ENCODE measurements around the gene PGK1.
"Not testable (repeated sequence)": the region's sequence is repeated elsewhere in the genome, so short reads cannot be mapped to it uniquely, and the experiment has no call there.

Gene PGK1

DNA sequence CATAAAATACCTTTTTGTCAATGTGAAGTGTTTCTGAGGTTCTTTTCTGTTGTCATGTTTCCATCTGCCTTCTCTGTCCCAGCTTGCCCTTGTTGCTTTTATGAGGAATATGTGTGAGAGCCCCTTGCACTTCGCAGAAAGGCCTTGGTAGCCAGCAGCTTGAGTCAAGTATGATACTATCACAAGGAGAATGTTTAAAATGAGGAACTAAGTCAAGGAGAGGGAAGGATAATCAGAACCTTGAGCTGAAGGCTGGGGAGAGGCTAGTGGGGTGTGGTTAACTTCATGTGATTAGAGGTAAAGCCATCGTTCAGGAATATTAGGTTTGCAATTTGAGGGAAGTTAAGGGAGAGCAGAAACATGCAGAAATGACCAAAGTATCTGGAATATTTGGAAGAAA, 12.7 kb downstream of the PGK1 start:
- DNase-seq = no peak

GRCh38 chrX:78118628-78119027, 14.6 kb downstream of the PGK1 start:
- DNase-seq = no peak

DNA sequence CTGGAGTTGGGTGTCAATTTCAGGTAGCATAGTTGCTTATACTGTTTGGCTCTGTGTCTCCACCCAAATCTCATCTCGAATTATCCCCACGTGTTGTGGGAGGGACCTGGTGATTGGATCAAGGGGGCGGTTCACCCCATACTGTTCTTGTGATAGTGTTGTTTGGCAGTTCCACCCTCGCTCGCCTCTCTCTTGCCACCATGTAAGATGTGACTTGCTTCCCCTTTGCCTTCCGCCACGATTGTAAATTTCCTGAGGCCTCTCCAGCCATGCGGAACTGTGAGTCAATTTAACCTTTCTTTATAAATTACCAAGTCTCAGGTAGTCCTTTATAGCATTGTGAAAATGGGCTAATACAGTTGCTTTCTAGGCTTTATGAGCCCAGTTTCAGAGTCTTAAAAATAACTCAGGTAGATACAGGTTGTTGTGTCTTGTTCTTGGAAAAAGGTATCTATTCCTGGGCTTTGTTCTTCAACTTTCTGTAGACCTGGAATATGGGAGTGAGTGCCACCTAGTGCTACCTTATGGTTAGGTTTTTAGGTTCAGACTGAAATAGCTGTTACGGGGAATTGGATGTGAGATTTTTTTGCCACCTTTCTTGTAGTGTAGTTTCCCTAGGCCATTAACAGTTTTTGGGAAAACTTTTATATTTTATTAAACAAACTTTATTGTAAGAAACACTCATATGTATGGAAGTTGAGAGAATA, 15.6 kb downstream of the PGK1 start:
- DNase-seq = no peak

GRCh38 chrX:78123190-78123589, 19.1 kb downstream of the PGK1 start:
- no peak for DNase-seq

DNA sequence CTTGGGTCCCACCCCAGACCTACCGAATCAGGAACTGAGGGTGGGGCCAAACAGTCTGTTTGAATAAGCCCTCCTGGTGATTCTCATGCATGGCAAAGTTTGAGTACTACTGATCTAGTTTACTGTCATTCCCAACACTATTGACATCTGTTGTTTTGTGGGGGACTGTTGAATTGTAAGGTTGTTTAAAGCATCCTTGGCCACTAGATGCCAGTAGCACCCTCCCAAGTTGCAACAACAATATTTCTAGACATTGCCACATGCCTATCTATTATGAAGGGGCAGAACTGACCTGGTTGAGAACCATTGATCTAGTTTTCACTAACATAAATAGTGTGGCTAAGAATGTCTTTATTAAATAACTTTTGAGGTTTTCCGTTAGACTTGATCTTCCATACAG, 20.3 kb downstream of the PGK1 start:
- DNase-seq = no peak

DNA sequence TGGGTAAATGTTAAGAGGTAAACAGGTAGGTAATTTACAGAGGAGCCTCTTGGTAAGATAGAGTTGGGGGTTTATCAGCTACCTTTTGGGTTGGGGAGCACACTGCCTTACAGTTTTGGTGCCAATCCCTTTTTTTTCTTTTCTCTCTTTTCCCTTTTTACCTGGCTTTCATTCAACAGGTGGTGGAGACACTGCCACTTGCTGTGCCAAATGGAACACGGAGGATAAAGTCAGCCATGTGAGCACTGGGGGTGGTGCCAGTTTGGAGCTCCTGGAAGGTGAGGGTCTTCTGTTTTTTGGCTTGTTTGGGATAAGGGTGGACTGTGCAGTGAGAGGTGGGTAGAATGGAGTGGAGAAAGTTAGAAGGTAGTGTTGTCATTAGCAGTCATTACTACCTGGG, 21.1 kb downstream of the PGK1 start:
- no peak for DNase-seq

DNA sequence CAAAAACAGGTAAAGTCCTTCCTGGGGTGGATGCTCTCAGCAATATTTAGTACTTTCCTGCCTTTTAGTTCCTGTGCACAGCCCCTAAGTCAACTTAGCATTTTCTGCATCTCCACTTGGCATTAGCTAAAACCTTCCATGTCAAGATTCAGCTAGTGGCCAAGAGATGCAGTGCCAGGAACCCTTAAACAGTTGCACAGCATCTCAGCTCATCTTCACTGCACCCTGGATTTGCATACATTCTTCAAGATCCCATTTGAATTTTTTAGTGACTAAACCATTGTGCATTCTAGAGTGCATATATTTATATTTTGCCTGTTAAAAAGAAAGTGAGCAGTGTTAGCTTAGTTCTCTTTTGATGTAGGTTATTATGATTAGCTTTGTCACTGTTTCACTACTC, 21.7 kb downstream of the PGK1 start:
- not testable (repeated sequence) for DNase-seq

DNA sequence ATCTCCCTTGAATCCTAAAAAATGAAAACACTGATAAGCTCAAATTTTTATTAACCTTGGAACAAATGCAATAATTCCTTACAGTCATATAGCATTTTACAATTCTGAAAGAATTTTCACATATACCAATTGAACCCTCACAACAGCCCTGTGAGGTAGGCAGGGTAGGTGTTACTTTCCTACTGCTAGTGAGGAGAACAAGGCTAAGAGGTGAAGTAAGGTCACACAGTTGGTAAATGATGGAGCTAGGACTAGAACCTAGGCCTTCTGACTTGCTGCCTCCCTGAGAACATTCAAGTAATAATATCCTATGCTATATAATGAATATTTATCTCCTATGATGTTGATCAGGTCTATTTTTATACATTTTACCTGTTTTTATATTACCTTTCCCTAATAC, 25.7 kb downstream of the PGK1 start:
- no peak for DNase-seq

DNA sequence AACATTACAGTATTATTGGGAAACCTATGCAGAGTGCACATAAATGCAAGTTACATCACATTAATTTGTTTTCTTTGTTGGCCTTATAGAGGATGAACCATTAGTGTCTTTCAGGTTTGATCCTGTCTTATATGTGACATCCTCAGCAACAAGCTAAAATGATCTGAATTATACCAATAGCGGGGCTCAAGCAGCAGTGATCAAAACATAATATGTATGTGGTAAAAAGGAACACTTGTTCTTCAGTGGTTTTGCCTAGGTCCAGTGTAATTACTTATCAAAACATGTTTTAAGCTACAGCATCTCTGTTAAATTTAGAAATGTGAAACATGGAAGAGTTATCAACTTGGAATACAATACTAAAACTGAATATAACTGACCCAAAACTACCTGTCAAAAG, 26.3 kb downstream of the PGK1 start:
- no peak for DNase-seq

DNA sequence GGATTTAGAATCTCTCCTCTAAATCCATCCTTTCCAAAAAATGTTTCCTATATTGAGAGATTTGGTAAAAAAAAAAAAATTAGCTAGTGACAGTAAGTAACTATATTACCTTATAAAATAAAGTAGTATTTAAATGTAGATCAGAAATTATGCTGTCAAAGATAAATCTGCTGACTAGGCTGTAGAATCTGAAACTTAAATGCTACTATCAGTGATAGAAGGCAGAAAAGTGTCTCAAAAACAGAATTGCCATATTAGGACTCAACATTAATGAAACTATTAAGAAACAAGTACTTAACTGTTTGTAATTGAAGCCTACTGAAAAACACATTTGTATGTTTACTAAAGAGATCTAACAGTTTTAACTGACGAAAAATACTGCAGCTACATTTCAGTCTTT, 27.1 kb downstream of the PGK1 start:
- DNase-seq = no peak

DNA sequence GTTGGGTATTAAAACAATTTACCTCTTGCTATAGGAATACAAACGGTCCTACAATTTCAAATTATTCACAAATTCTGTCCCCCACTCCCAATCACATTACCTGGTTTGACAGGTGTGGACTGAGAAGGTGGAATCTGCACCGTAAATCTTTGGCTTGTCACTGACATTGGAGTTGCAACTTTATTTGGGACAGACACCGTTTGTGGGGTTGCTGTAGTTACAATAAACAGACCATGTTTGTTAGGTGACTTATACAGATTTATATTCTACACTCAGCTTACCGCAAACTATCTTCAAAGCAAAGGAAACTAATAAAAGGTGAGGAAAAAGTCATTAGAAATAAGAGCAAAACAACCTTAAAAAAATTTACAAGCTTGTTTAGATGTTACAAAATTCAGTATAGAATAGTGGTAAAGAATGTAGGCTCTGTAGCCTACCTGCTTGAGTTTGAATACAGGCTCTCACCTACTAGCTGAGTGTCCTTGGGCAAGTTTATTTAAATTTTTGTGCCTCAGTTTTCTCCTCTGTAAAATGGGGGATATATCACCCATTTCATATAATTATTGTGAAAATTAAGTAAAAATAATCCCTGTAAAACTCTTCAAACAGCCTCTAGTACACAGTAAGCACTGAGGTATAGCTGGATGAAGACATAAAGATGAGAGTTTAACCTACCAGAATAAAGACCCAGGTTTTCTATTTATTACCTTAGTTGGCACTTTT, 29.4 kb downstream of the PGK1 start:
- no peak for DNase-seq

DNA sequence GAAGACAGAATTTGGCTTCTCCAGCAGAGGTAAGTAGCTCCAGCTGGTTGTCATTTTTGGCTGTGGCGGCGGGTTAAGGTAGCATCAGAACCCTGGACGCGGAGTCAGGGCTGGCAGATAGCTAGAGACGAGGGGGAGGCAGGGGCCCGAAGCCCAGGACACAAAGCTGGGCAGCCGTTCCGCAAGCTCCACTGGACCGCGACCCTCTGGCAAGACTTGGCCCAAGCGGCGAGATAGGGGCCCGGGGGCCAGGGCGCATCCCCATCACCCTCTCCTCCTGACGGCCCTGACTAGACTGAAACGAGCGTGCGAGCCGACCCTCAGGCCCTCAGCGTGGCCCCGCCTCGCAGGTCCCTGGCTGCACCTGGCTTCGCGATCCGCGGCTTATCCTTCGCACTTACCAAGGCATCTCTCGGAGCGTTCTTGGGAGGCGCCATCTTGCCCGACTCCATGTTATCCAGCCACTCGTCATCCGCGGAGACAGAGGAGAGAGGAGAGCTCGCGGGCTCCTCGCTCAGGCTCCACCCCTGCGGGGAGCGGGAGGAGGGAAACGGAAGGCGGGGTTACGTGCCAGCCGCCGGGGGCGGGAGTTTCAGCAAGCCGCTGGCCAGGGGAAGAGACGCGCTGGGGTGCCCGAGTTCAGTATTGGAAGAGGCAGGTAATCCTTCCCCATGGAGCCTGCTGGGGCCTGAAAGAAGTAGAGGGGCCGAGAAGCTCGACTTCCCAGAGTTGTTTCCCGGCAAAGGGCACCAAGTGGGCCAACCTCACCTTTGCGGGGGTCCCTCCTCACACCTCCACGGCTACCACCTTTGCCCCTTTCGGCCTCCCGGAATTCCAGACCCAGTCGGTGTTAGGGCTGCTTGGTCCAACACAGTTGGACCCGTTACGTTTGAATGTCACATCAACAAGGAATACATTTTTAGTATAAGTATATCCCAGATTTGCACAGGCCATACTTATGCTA, 35.4 kb downstream of the PGK1 start, which contains the start of gene TAF9B:
Gene TAF9B, minus strand, starts transcription at position 491 of the 964 bp plus-strand sequence. Its CDS starts 39 bp downstream, at position 452.
- DNase-seq = peak; percentile 58

DNA sequence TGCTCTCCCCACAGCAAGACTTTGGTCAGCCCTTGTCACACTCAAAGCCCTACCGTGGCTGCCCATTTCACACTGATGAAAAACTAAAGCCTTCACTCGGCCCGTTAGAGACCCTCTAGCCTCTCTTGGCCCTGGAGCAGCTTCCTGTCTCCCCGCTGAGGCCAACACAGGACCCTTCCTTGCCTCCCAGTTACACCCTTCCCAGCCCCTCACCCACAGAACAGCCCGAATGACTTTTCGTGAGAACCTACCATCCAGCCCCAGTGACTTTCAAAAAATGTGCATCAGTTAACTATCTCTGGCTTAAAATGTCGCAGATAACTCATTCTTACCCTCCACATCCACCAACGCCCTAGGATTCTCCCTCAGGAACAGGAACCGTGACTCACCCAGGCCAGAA, 36.2 kb downstream of the PGK1 start:
- DNase-seq = no peak

- not testable (repeated sequence) for DNase-seq
These were observed 43.0 kb downstream of the PGK1 start for GRCh38 chrX:78147002-78147540.

- not testable (repeated sequence) for DNase-seq
These were observed 53.3 kb downstream of the PGK1 start for GRCh38 chrX:78157373-78157772.

DNA sequence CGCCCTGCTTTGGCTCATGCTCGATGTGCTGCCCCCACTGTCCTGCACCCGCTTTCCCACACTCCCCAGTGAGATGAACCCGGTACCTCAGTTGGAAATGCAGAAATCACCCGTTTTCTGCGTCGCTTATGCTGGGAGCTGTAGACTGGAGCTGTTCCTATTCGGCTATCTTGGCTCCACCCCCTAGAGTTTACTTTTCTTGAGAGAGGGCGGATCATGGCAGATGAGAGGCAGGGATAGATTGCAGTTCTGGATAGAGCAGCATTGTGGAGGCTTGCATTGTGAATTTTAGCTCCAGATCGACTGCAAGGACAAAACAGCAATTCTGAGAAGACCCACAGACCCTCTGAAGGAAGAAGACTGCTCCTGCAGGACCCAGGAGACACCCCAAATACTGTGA, 53.8 kb downstream of the PGK1 start:
- not testable (repeated sequence) for DNase-seq

DNA sequence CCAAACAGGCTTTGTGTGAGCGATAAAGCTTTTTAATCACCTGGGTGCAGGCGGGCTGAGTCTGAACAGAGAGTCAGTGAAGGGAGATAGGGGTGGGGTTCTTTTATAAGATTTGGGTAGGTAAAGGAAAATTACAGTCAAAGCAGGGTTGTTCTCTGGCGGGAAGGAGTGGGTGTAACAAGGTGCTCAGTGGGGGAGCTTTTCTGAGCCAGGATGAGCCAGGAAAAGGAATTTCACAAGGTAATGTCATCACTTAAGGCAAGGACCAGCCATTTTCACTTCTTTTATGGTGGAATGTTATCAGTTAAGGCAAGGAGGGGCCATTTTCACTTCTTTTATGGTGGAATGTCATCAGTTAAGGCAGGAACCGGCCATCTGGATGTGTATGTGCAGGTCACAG, 56.7 kb downstream of the PGK1 start:
- not testable (repeated sequence) for DNase-seq

GRCh38 chrX:78163175-78163574, 59.1 kb downstream of the PGK1 start:
- not testable (repeated sequence) for DNase-seq

DNA sequence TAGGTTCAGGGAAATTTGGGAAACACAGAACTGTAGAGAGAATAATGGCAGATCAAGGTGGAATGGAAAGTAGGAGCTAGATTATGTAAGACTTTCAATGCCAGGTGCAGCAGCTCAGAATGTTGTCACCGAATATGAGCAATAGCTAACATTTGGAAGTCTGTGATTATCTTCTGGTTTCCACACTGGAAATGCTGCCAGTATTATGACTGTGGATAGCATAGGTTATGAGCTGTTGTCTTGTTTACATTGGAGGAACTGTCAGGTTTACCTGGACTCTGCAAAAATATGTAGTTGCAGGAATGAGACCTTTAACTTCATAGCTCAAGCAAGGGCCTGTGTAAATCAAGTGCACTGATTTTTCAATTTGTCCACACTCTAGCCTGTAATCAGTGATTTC, 61.4 kb downstream of the PGK1 start:
- DNase-seq = no peak

DNA sequence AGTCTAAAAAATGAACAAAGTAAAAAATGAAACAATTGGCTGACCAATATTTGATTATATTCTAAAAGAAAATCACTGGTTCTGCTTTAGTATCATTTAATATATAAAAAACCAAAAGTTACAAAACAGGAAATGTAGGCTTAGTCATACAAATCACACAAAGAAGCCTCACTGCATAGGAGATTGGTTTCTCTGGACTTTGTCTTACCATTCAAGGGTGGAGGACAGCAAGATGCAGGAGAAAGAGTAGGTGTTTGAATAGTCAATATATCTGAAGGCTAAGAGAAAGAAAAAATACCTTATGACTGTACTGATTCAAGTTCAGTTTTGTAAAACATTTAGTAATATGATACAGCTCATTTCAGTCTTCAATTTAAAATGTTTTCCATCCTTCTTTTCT, 64.0 kb downstream of the PGK1 start:
- no peak for DNase-seq
